NK-92 (cell line): ENCODE measurements around the gene S100A13.

Experiments
- DNase-seq: peaks from one replicate; lab custom pipeline; 2025; ENCODE audit not compliant: unreplicated experiment; lab: John Stamatoyannopoulos, UW

Gene S100A13

DNA sequence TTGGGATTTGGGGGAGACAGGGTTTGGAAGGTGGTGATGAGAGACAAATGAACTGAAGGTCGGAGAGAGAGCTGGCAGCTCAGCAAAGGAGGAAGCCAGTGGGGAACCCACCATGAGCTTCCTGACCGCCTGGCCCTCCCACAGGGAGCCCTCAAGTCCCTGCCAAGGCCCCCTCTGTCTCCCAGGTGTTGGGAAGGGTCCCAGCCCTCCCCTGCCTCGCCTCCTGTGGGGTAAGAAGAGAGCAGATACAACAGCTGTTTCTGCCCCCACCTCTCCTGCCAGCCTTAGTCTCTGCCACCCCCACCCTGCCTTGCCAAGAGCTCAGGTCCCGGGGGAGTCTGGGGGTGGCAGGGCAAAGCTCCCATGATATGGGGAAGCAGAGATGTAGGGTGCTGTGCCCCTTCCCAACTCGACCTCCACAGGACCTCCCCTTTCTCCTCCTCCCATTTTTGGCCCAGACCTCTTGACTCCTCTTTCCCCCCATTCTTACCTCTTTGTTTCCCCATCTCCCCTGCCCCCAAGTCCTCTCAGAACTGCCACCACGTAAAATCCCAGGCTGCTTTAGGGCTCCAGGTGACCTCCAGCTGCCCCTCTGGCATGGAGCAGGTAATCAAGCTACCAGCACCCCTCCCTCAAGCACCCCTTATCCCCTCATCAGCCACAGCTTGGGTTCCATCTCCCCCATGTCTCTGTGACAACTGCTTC lies 1.5 kb upstream of the S100A13 start:
- no peak for DNase-seq

DNA sequence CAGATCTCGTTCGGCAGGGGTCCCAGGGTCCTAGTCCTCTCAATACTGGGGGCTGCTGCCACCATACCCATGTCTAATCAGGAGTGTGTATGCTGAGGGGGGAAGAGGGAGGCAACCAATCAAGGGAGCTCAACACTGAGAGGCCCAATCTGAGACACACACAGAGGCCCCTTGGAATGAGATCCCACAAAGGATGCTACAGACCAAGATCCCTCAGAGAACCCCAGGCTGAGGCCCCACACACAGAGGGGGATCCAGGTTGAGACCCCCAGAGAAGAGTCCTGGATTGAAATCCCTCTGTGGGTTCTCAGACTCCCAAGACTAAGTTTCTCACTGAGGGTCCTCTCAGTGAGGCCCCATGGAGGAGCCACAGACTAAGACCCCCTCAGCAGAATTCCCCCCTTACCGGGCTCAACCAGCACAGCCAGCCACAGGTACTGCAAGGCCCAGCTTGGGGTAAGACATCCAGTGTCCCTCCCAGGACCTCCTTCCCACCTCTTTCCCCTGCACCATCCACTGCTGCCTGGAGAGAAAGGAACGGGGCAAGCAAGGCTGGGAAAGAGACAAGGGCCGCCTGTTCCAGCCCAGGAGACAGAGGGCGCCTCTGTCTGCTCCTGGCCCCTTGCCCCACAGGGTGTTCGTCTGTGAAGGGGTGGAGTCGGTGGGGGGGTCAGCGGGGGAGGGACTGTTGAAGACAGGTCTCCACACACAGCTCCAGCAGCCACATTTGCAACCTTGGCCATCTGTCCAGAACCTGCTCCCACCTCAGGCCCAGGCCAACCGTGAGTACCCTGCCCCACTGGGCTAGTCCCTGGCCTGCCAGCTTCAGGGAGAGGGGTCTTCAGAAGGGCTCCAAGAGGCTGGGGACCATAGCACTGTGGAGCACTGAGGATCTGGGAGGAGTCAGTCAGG lies 666 bp upstream of the S100A13 start, which contains the start of gene S100A1:
Gene S100A1 (plus strand): TSS at position 720 of the 912 bp plus-strand sequence. CDS start 2,088 bp downstream, outside the sequence.
- DNase-seq: no peak

DNA sequence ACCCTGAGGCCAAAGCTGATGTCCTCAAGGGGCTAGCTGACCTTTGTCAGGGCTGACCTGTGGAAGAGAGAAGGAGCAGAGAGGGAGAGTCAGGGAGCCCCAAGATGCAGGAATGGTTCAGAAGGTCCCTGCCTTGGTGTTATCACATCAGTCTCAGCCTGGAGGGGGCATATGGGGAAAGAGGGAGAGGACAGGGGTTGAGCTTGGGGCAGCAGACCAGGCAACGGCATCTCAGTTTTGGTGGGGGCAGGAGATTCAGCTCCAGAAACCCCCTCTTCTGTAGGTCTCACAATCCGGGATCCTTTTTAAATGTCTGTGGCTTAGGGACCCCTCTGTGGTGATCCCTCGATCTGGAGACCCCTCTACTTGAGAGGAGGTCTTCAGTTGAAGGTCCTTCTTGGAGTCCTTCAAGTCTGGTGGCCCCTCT lies 815 bp downstream of the S100A13 start:
- DNase-seq: no peak

DNA sequence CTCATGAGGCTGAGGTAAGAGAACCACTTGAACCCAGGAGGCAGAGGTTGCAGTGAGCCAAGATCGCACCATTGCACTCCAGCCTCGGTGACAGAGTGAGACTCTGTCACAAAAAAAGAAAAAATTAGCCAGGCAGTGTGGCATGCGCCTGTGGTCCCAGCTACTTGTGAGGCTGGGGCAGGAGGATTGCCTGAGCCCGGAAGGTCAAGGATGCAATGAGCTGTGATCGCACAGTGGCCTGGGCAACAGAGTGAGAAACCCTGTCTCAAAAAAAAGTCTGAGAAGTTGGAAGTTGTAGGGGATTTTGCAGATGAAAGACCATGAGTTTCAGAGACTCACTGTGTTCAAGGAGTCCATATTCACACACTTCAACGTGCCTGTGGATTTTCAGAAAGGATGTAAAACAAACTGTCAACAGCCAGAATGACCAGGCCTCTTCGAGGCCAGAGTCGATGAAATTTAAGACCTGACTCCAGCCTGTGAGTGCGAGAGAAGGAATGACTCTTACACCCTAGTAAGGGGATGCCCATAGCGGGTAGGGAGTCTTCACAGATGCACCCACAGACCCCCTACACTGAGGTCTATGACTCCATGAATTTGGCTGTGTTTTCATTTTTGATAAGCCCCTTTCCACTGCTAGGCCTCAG lies 2.2 kb downstream of the S100A13 start:
- DNase-seq: no peak

DNA sequence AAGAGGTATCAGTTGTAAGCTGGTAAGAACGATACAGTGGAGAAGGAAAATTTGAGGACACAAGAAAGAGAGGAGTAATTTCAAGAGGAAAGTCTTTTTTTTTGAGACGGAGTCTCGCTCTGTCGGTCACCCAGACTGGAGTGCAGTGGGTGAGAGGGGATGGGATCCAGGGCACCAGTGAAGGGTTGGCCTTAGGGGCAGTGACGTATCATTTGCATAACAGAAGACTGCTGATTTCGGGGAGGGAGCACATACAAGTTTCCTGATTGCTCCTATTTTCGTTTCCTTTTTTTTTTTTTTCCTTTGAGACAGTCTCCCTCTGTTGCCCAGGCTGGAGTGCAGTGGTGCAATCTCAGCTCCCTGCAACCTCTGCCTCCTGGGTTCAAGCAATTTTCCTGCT lies 4.2 kb downstream of the S100A13 start:
- DNase-seq: no peak

DNA sequence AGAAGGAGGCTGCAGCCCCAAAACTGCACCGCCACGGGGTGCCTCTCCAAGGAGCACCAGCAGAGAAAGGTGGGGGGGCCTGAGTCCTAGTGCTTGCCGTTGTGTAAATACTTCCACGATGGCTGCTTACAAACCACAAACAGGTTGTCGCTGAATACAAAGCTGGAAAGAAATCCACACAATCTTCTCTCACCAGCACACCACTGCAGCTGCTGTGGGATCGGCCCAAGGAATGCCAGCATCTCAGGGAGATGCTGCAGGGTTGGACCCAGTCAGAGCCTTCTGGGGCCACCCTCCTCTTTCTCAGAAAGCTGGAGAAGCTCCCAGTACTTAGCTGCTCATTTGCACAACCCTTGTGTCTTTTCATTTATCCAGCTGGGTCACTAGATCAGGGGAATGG lies 8.1 kb downstream of the S100A13 start:
- DNase-seq: no peak

DNA sequence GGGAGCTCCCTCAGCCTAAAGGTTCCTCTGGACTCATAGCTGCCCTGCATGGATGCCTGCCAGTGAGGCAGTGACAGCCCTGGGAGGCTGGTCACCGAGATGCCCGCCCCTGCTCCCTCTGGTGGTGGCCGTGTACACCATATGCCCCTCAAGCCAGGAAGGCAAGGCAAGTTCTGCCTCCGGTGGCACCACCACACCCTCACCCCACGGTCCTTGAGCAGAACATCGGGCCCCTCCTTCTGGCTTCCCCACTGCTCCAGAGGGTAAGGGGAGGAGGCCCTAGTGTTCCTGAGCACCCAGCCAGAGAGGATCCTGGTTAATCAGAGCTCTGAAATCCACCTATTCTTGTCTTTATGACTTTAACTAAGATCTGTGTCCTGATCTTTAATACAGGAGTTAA lies 9.6 kb downstream of the S100A13 start:
- no peak for DNase-seq

DNA sequence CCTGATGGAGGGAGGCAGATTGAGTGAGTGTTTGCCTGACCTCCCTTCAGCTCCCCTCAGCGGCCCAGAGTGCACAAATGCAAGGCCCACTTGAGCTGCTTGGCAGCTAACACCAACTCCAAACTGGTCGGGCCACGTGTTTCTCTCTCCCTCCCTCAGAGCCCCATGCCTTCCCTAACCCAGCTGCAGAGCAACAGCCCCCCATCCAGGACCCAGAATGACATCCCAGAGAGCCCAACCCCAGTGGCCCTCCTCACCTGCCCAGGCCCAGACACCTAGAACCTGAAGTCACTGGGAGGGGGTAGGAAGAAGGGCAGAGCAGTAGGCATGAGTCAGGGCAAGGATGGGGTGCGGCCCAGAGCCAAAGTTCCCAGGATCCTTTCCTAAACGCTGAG lies 10.4 kb downstream of the S100A13 start:
- no peak for DNase-seq

DNA sequence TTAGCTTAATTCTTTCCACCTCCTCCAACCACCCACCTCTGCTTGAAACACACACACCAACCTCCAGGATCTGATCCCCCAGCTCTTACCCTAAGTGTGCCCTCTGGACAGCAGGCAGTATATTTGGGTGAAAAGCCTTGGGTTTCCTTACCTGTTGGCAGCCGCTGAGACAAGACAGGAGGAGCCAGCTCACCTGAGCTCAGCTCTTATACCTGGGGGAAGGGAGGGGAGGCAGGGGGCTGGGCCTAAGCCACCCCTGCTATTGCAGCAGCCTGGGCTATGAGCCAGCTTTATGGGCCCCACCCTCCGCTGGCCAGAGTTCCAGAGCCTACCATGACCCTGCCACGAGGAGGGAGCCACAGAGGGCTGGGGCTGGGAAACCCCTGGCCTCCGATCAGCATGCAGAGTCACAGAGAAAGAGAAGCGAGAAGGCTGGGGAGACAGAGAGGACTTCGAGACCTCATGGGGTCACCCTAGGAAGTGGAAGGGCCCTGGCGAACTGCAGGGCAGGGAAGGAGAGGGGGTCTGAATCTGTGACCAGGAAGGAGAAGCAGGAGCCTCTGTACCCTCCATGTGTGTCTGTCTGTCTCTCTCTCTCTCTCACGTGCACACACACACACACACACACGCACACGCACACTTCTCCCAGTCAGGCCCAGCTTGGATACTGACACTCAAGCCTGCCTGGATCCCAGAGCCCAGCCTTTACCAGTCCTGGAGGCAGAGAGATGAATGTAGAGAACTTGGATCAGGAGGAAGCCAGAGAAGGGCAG lies 11.0 kb downstream of the S100A13 start, which contains the start of gene S100A14:
Gene S100A14 (minus strand): TSS at position 182 of the 773 bp plus-strand sequence. CDS start 467 bp downstream, outside the sequence.
- DNase-seq: no peak

DNA sequence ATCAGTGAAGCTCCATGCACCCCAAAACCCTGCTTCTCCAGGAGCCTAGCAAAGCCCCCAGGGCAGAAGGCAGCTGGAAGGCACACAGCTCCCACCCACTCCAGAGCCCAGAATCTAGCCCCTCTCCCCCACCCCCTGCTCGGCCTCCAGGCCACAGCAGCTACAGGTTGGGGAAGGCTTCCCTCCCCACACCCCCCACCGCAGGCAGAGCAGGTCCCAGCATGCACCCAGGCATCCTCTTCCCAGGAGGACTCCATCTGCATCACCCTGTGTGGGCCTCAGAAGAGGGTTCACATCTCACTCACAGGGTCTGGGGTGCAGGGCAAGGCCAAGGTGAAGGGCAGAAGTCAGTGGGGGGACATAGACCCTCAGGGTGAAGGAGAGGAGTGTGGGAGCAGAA lies 11.9 kb downstream of the S100A13 start:
- DNase-seq: no peak

DNA sequence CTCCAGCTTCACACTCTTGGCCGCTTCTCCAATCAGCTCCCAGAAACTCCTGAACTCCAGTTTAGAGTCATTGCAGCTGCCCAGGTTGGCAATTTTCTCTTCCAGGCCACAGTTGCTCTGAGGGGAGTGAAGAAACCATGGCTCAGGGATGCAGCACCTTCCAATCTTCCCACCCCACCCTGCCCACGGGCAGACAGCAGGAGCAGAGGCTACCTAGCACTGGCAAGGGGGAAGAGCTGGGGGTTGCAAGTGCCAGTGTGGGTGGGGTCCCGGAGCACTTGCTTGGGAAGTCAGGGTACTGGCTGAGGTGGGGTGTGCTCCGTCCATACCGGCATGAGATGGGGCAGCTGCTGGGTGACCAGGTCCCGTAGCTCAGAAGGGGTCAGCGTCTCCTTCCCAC lies 12.4 kb downstream of the S100A13 start:
- no peak for DNase-seq

DNA sequence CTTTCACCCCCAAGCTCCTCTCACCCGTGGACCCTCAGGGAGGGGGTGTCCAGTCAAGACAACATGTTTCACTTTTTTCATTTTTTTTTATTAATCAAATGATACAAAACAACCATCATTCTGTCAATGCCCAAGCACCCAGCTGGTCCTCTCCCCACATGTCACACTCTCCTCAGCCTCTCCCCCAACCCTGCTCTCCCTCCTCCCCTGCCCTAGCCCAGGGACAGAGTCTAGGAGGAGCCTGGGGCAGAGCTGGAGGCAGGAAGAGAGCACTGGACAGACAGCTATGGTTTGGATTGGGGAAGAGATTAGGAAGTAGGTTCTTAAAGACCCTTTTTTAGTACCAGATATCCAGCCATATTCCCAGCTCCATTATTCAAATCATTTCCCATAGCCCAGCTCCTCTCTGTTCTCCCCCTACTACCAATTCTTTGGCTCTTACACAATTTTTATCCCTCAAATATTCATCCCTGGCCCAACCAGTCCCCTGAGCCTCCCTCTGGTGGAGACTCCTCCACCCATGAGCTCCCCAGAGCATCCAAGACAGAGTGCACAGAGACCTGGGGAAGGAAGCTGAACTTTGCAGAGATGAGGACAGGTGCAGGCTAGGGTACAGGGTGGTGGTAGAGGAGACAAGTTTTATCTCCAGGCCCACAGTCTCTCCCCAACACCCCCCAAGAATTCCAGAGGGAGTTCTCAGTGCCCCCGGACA lies 13.0 kb downstream of the S100A13 start:
- DNase-seq: no peak

DNA sequence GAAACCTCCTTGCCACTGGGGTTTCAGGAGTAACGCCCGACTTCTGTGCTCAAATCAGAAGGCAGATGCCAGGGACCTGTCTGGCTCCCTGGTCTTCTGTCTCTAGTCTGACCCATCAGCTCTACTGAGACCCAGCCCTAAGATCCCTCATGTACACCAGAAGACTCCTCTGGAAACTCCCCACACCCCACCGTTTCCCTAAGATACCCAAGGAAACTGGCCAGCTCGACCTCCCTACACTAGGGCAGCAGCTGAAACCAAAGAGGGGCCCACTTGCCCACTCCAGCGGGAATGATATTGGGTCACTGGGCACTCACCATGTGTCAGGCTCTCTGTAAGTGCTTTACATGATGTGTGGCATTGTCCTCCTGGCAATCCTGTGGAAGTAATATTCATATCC lies 13.9 kb downstream of the S100A13 start:
- DNase-seq: no peak

DNA sequence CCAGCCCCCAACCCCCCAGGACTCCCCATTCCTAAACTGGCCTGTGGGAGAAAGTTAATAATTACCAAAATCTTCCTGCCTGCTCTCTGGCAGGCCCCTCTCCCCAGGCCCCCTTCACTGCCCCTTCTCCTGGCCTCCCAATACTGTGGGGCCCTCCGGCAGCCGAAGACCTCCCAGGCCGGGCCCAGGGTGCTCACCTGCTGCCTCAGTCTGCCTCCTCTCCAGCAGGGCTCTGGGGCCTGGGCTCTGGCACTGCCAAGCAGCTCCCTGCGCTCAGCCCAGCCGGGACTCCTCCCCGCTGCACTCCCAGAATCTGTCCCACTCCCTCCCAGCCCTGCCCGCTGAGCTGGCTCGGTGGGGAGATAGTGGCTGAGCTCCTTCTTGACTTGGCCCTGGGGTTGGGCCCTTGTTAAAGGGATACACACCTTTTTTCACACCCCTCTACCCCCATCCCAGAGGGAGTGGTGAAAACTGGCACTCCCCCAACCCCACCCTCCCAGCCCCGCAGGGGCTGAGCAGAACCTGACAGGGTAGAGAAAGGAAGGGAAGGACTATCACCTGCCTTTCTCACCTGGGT lies 14.5 kb downstream of the S100A13 start, which contains the start of gene S100A16:
Gene S100A16 (minus strand): TSS at position 383 of the 577 bp plus-strand sequence. CDS start 4,986 bp downstream, outside the sequence.
- DNase-seq: no peak

DNA sequence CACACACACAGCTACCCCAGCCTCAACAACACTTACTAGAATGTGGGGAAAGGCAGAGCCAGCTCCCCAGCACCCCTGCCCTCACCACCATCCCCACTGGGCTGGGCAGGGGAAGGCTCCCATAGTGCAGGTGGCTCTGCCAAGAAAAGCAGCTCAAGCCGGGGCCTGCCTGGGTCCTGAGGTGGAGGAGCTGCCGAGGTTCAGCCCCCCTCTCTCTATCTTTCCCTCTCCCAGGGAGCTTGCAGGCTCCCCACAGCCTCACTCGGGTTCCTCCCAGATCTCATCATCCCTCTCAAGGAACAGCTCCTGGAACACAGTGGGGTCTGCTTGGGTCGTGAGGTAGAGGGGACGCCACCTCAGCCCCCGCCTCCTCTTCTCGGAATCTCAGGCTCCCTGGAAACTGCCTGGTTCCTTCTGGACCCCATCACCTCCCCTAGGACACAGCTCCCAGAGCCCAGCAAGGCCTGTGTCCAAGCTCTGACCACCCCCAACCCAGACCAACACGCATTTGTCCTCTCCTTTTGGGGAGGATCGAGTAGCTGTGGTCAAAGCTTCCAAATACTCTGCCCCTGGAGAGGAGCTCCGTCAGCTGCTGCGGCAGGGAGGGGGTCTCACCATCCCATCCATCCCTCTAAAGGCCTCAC lies 15.1 kb downstream of the S100A13 start:
- DNase-seq: no peak

DNA sequence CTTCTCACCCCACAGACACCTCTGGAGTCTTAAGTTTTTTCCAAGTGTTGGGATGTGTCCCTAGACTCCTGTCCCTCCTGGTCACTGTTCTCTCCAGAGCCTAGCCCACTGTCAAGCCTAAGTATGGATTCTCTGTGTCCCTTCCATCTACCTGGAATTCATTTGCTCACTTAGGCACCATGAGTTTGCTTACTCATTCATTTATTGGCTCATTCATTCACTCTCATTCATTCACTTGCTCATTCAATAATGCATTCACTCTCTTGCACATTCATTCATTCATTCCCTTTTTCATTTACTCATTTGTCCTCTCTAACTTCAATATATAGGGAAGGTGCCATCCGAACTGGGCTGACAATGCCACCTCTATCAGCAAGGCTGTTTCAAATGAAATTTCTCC lies 15.9 kb downstream of the S100A13 start:
- DNase-seq: no peak

DNA sequence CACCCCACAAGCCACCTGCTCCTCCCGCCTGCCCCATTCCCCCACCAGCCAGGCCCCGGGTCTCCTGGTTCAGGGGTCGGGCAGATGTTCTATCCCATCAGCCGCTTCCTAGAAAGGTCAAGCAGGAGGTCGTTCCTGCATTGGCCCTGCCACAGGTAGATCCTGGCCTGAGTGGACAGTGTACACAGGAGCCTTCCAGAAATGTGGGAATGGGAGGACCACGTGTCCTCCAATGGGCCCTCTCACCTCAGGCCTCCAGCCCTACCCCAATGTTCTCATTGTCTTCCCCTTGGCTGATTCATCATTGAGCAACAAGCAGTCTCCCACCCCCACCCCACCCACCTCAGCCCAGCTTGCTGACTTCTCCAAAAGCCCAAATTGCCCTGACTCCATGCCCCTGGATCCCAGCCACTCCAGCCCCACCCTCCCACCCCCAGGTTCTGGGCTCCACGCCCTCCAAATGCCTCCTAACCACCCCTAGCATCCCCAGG lies 16.4 kb downstream of the S100A13 start:
- no peak for DNase-seq

DNA sequence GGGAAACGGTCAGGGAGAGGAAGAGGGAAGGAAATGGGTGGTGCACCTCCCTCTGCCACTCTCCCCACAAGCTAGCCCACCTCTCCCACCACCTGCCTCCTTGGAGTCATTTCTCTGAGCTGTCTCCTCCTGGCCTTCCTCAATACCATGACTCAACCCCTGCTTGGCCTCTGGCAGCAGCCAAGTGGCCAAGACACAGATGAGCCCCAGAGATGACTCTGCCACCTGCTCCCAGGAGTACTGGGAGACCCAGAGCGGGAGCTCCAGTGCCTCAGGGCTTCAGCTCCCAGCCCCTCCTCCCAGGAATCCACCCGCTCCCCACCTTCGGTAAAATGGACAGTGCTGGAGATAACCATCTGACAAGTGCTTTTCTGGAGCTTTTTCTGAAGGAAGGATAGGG lies 17.0 kb downstream of the S100A13 start:
- DNase-seq: no peak

DNA sequence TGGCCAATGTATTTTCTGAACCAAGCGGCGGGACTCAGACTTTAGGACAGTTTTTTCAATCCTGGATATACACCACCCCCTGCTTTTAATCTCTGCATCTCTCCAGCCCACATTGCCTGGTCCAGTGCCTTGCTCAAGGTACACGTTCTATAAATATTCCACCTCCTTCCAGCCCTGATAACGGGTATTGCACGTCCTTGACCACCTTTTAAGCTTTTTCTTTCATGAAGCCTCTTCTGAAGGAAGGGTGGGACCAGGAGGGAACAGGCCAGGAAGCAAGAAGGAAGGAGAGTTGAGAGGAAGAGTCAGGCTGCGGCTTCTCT lies 17.8 kb downstream of the S100A13 start:
- no peak for DNase-seq
